K562 (cell line): ENCODE measurements around the gene SPAG16. TPM values are rescaled to one million over a fixed set of nuclear protein-coding genes. Genes with fewer than 3 reads are reported as not detected.

Source experiments
- ATAC-seq: fragments of 200-7000 bp; cut with Tn5 transposase; 3 replicates; pipeline ENCODE4 v1.9.1; 2020; ENCODE audit warnings: moderate library complexity
- BruUV-seq: library from RNA; stranded (reverse); fragments of 400-500 nt; replicated peaks from 2 replicates; lab custom pipeline; 2021; lab: Mats Ljungman, UMichigan
- CTCF ChIA-PET: fragments of 300-600 bp; formaldehyde crosslinking; extraction: SDS; loops from one replicate; lab custom pipeline; 2021; ENCODE audit warnings: low intra/inter-chr PET ratio; lab: Yijun Ruan, JAX
- POLR2A ChIA-PET: fragments of 300-600, 350-650 bp; sonication (Branson Sonifier 250); formaldehyde crosslinking; extraction: SDS; loops from one replicate; lab custom pipeline; 2021; ENCODE audit warnings: antibody characterized with exemption, inconsistent platforms; lab: Yijun Ruan, JAX
- DNase-seq, 4 experiments: peaks; one replicate each; pipeline versions ENCODE4 v3.0.0 to v3.0.0-alpha.2; 2011 to 2018; ENCODE audit warnings: low spot score in 3 of 4, mixed read lengths in 3 of 4; ENCODE audit errors: extremely low read depth in 1 of 4
- FAIRE-seq: peaks from 2 replicates; lab custom pipeline; 2011; peaks lifted over from hg19 to GRCh38; lab: Jason Lieb, UNC
- H2AFZ ChIP-seq: 2 replicates; pipeline ENCODE4 v1.6.0; 2011; ENCODE audit warnings: low read depth, low read length, control low read depth, inconsistent platforms
- H3K27ac ChIP-seq: fragments of 200-600 bp; 3 replicates; pipeline ENCODE4 v1.8.0; 2011; ENCODE audit warnings: low read depth, mild to moderate bottlenecking, control low read depth, inconsistent platforms, low read length, moderate library complexity, mixed read lengths; ENCODE audit errors: extremely low read depth
- H3K27me3 ChIP-seq, 2 experiments: fragments of 300-600 bp in 1 of 2; 2 replicates in 1 of 2; 3 replicates in 1 of 2; pipeline versions ENCODE4 v1.6.0 to v1.8.0; 2011; ENCODE audit warnings: inconsistent platforms in 2 of 2, low read length in 2 of 2, mild to moderate bottlenecking in 1 of 2, mixed read lengths in 1 of 2, moderate library complexity in 1 of 2; ENCODE audit not compliant: control insufficient read depth in 2 of 2, insufficient read depth in 2 of 2
- H3K36me3 ChIP-seq: fragments of 300-600 bp; 3 replicates; pipeline ENCODE4 v1.8.0; 2011; ENCODE audit warnings: mild to moderate bottlenecking, low read length, inconsistent platforms; ENCODE audit not compliant: control insufficient read depth, insufficient read depth
- H3K4me1 ChIP-seq, 2 experiments: fragments of 200-600 bp in 1 of 2; replicated peaks in 1 of 2; 2 replicates in 1 of 2; 3 replicates in 1 of 2; pipeline versions ENCODE4 v1.5.1 to v1.8.0; 2011; ENCODE audit warnings: inconsistent platforms in 2 of 2, low read length in 2 of 2, mild to moderate bottlenecking in 1 of 2, mixed read lengths in 1 of 2, moderate library complexity in 1 of 2; ENCODE audit not compliant: control insufficient read depth in 2 of 2, insufficient read depth in 2 of 2
- H3K4me2 ChIP-seq: 2 replicates; pipeline ENCODE4 v1.6.1; 2011; ENCODE audit warnings: low read length, control low read depth, inconsistent platforms, mixed read lengths; ENCODE audit not compliant: insufficient read depth
- H3K4me3 ChIP-seq: fragments of 200-600 bp; sonication (generic), shearing (Covaris generic); 2 replicates; pipeline ENCODE4 v1.5.1; 2016; ENCODE audit warnings: control low read depth, inconsistent platforms
- H3K79me2 ChIP-seq: fragments of 200-600 bp; 3 replicates; pipeline ENCODE4 v1.8.0; 2011; ENCODE audit warnings: low read length, inconsistent platforms; ENCODE audit not compliant: control insufficient read depth, insufficient read depth
- H3K9ac ChIP-seq, 2 experiments: 2 replicates each; pipeline versions ENCODE4 v1.6.0 to v1.6.1; 2011; ENCODE audit warnings: low read depth in 2 of 2, low read length in 2 of 2, control low read depth in 1 of 2, inconsistent platforms in 1 of 2, mild to moderate bottlenecking in 1 of 2, mixed read lengths in 1 of 2; ENCODE audit not compliant: insufficient read depth in 1 of 2
- H3K9me1 ChIP-seq: one replicate; pipeline ENCODE4 v1.6.0; 2011; ENCODE audit warnings: inconsistent platforms, mild to moderate bottlenecking, low read length, moderate library complexity; ENCODE audit not compliant: control insufficient read depth, insufficient read depth
- H3K9me3 ChIP-seq: replicated peaks from 2 replicates; pipeline ENCODE4 v1.5.1; 2011; ENCODE audit warnings: low read depth, low read length, inconsistent platforms; ENCODE audit not compliant: control insufficient read depth, insufficient read depth
- H4K20me1 ChIP-seq: replicated peaks from 2 replicates; pipeline ENCODE4 v1.6.1; 2011; ENCODE audit warnings: low read length, inconsistent platforms, mixed read lengths; ENCODE audit not compliant: control insufficient read depth, insufficient read depth
- CXXC5 ChIP-seq: fragments of 250-450 bp; sonication (Bioruptor Pico); IDR thresholded peaks from 2 replicates; pipeline ENCODE4 v1.8.0; 2022; ENCODE audit warnings: inconsistent platforms, mild to moderate bottlenecking, moderate library complexity
- MYC ChIP-seq, 2 experiments: fragments of 250-450 bp in 1 of 2; sonication (Bioruptor Pico) in 1 of 2; IDR thresholded peaks; 2 replicates each; pipeline versions ENCODE4 v1.5.1 to v1.6.1; 2012 to 2021; ENCODE audit warnings: low read depth in 2 of 2, borderline replicate concordance in 1 of 2, improper control_type of control experiment in 1 of 2, low read length in 1 of 2, mild to moderate bottlenecking in 1 of 2, moderate library complexity in 1 of 2
- NONO ChIP-seq, 2 experiments: fragments of 200-400 bp in 1 of 2; fragments of 450-650 bp in 1 of 2; formaldehyde crosslinking in 1 of 2; IDR thresholded peaks; 2 replicates each; pipeline ENCODE4 v1.6.1; 2017; ENCODE audit warnings: low read depth in 2 of 2, mild to moderate bottlenecking in 2 of 2, moderate library complexity in 2 of 2, low read length in 1 of 2
- NR4A1 ChIP-seq, 2 experiments: fragments of 250-450 bp in 1 of 2; fragments of 450-650 bp in 1 of 2; sonication (Bioruptor Pico) in 1 of 2; IDR thresholded peaks; 2 replicates each; pipeline versions ENCODE4 v1.4.0 to v1.6.1; 2016 to 2020; ENCODE audit warnings: mild to moderate bottlenecking in 2 of 2, missing compliant biosample characterization in 1 of 2, missing genetic modification characterization in 1 of 2, moderate library complexity in 1 of 2
- SMARCA5 ChIP-seq: fragments of 450-650 bp; IDR thresholded peaks from 2 replicates; pipeline ENCODE4 v1.6.1; 2016
- SRSF9 ChIP-seq: fragments of 200-400 bp; formaldehyde crosslinking; IDR thresholded peaks from 2 replicates; pipeline ENCODE4 v1.6.1; 2017; ENCODE audit warnings: low read depth, low read length, borderline replicate concordance
- STAG1 ChIP-seq: sonication (generic); formaldehyde crosslinking; IDR thresholded peaks from 2 replicates; pipeline ENCODE4 v1.5.0; 2020; ENCODE audit warnings: missing genetic modification reagents, borderline replicate concordance
- TFAM ChIP-seq: fragments of 250-450 bp; sonication (Bioruptor Pico); conservative IDR thresholded peaks from 2 replicates; pipeline ENCODE4 v1.5.0; 2021; ENCODE audit warnings: mild to moderate bottlenecking, moderate library complexity
- ZNF134 ChIP-seq: fragments of 250-450 bp; sonication (Bioruptor Pico); conservative IDR thresholded peaks from 2 replicates; pipeline ENCODE4 v1.4.0; 2020
- ZNF239 ChIP-seq: fragments of 250-450 bp; sonication (Bioruptor Pico); IDR thresholded peaks from 2 replicates; pipeline ENCODE4 v1.4.0; 2020; ENCODE audit warnings: mild to moderate bottlenecking
- WGBS: fragments of 100-300 bp; shearing (Covaris generic); methylation state at CpG from one replicate; pipeline ENCODE4 v1.1.6; 2016; ENCODE audit warnings: low coverage, mixed read lengths; ENCODE audit not compliant: insufficient coverage; ENCODE audit errors: missing lambda C conversion rate; 5-methylcytosine and 5-hydroxymethylcytosine counted together
- in situ Hi-C: fragments of 300-500 bp; cut with MboI; formaldehyde crosslinking; loops from 4 replicates; pipeline ENCODE4 v1.15.0; 2018; ENCODE audit warnings: inconsistent platforms, mixed read lengths
- intact Hi-C: fragments of 100-400 bp; cut with micrococcal nuclease; formaldehyde crosslinking; loops from 2 replicates; pipeline ENCODE4 v1.14.2; 2022
- polyA plus RNA-seq, 8 experiments: library from polyadenylated mRNA; depleted of rRNA in 4 of 8; stranded (reverse) in 5 of 8; unstranded in 3 of 8; fragments of >200 nt; fragmentation: Nextera tagmentation in 2 of 8; fragmentation: Illumina TruSeq in 1 of 8; extraction: Ambion mirVana in 2 of 8; extraction: Trizol in 1 of 8; gene quantifications; 2 replicates each; pipeline versions ENCODE4 v1.2.1 to v1.2.3, GENCODE V29; 2011 to 2014; ENCODE audit warnings: inconsistent platforms in 1 of 8, missing spikeins in 1 of 8
- total RNA-seq, 7 experiments: library from RNA; depleted of rRNA in 6 of 7; stranded (reverse); fragments of >200 nt in 6 of 7; fragmentation: Illumina TruSeq in 2 of 7; extraction: Trizol in 2 of 7; gene quantifications; 2 replicates each; pipeline versions ENCODE4 v1.2.1 to v1.2.3, GENCODE V29; 2011 to 2021; ENCODE audit warnings: low replicate concordance in 1 of 7
- TF ChIP-seq, protein P1 (sequence below): sonication (generic); formaldehyde crosslinking; IDR thresholded peaks from 2 replicates; pipeline ENCODE4 v1.8.0; 2022; ENCODE audit warnings: mild to moderate bottlenecking, missing genetic modification reagents, borderline replicate concordance
- TF ChIP-seq, protein P2 (sequence below): fragments of 250-450 bp; sonication (Bioruptor Pico); IDR thresholded peaks from 2 replicates; pipeline ENCODE4 v1.5.1; 2021; ENCODE audit warnings: mild to moderate bottlenecking

The SPAG16 gene
- total and polyA plus RNA-seq, 9 of the 15 experiments (the other 6 are each of a cell fraction or from before 2014, with no cell fraction given) = 0.98 to 5.9 (median 3.5) TPM

DNA sequence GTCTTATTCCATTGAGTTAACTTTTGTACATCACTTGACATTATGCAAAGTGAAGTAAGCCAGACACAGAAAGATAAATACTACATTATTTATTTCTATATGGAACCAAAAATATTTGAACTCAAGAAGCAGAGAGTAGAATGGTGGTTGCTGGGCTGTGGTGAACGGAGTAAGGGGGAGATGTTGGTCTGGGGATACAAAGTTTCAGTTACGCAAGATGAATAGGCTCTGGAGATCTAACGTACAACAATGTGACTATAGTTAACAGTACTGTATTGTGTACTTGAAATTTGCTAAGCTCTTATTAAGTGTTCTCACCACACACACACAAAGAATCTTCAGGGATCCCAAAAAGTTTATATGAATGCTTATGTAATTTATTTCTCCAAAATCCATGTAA lies 1001.7 kb downstream of the SPAG16 start:
- no peaks in the 10 kb centered on the region for H3K79me2 ChIP-seq
- H3K9ac ChIP-seq = no peak overlapping the region
- no peak overlapping the region for H3K27ac ChIP-seq
- BruUV-seq = no TSS peak
- H3K27me3 ChIP-seq = no peaks in the 10 kb centered on the region
- no peak overlapping the region for H3K4me3 ChIP-seq
- no peaks in the 10 kb centered on the region for H3K36me3 ChIP-seq
- H3K4me2 ChIP-seq = no peak overlapping the region
- no peak overlapping the region for H2AFZ ChIP-seq
- no peaks in the 10 kb centered on the region for H3K9me1 ChIP-seq
- no peaks in the 10 kb centered on the region for H3K4me1 ChIP-seq
- DNase-seq = no peak
- WGBS = 0% methylated on average over 3 of the region's 3 CpGs
- intact Hi-C loops = no loop called here
- POLR2A ChIA-PET = no interaction called here
- ATAC-seq = no peak
- CTCF ChIA-PET = no interaction called here
- H3K9me3 ChIP-seq = no peaks in the 10 kb centered on the region
- FAIRE-seq = no peak
- in situ Hi-C loops = no loop called here
- H4K20me1 ChIP-seq = no peaks in the 10 kb centered on the region
- TF ChIP-seq ZNF239 (no peak), TFAM (CRISPR knock-in tag) (no peak), MYC (IDR thresholded peaks at IDR 0.05; ENCODE audit: low read depth, low read length) (no peak), MYC (CRISPR knock-in tag; IDR thresholded peaks at IDR 0.05; ENCODE audit: borderline replicate concordance, low read depth) (no peak), SRSF9 (no peak), NR4A1 (CRISPR knock-in tag; IDR thresholded peaks at IDR 0.05) (no peak), NR4A1 (tag; IDR thresholded peaks at IDR 0.05) (no peak), STAG1 (no peak), CXXC5 (CRISPR knock-in tag) (no peak), NONO (IDR thresholded peaks at IDR 0.05; ENCODE audit: low read depth in 2 of 2, low read length in 1 of 2) (no peak), ZNF134 (no peak), SMARCA5 (no peak)
- TF ChIP-seq, protein P1, sequence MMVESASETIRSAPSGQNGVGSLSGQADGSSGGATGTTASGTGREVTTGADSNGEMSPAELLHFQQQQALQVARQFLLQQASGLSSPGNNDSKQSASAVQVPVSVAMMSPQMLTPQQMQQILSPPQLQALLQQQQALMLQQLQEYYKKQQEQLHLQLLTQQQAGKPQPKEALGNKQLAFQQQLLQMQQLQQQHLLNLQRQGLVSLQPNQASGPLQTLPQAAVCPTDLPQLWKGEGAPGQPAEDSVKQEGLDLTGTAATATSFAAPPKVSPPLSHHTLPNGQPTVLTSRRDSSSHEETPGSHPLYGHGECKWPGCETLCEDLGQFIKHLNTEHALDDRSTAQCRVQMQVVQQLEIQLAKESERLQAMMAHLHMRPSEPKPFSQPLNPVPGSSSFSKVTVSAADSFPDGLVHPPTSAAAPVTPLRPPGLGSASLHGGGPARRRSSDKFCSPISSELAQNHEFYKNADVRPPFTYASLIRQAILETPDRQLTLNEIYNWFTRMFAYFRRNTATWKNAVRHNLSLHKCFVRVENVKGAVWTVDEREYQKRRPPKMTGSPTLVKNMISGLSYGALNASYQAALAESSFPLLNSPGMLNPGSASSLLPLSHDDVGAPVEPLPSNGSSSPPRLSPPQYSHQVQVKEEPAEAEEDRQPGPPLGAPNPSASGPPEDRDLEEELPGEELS (CRISPR knock-in tag) = no peak
- TF ChIP-seq, protein P2, sequence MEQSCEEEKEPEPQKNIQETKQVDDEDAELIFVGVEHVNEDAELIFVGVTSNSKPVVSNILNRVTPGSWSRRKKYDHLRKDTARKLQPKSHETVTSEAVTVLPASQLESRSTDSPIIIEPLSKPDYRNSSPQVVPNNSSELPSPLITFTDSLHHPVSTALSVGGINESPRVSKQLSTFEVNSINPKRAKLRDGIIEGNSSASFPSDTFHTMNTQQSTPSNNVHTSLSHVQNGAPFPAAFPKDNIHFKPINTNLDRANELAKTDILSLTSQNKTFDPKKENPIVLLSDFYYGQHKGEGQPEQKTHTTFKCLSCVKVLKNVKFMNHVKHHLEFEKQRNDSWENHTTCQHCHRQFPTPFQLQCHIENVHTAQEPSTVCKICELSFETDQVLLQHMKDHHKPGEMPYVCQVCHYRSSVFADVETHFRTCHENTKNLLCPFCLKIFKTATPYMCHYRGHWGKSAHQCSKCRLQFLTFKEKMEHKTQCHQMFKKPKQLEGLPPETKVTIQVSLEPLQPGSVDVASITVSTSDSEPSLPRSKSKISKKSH (CRISPR knock-in tag) = no peak
